ENCODE results near the gene CYP2A7.
"Not testable (repeated sequence)": the region's sequence is repeated elsewhere in the genome, so short reads cannot be mapped to it uniquely, and the experiment has no call there.

CYP2A7 gene

DNA sequence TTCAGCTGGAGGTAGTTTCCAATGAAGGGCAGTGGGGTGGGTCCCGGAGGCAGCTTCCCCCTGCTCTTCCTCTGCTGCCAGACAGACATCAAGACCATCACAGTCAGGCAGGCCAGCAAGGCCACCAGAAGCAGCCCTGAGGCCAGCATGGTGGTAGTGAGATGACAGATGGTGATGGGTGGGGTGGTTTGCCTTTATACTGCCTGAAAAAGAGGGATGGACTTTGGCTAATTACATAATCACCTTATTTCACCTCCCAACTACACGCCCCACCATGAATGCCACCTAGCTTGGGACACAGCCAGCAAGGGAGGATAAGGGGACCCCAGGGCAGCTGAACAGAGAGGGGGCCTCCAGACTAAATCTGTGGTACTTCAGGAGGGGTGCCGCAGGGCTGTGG lies at the start of gene CYP2A7:
Gene CYP2A7 (minus strand): TSS at position 170 of the 400 bp plus-strand sequence. CDS start 21 bp downstream, at position 149.
- DNase-seq (ENCODE audit: low read depth in 2 of 2), result not testable (repeated sequence)

- DNase-seq (ENCODE audit: low read depth in 2 of 2), result not testable (repeated sequence)
Observed at GRCh38 chr19:40930799-40931198, 48.8 kb upstream of the CYP2A7 start.

DNA sequence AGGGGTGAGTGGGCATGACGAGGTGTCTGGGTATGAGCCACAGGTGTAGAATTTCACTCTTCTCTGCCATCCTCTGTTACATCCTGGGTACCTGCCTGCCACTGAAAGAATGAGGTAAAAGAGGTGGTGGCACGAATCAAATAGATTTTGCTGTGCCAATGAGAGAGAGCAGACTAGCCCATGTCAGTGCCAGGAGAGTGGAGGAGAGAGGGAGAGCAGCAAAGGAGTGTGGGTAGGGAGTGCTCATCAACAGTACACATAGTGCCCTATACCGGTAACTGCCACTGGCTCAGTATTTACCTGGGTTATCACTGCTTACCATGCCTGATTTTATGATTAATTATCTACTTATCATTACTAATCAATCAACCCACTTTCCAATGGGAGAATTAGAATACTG lies 47.9 kb upstream of the CYP2A7 start:
- not testable (repeated sequence) for DNase-seq (ENCODE audit: low read depth in 2 of 2)

GRCh38 chr19:40928850-40929249 lies 46.8 kb upstream of the CYP2A7 start:
- no peak for DNase-seq (ENCODE audit: low read depth in 2 of 2)

GRCh38 chr19:40927567-40927966 lies 45.5 kb upstream of the CYP2A7 start:
- no peak for DNase-seq (ENCODE audit: low read depth in 2 of 2)

DNA sequence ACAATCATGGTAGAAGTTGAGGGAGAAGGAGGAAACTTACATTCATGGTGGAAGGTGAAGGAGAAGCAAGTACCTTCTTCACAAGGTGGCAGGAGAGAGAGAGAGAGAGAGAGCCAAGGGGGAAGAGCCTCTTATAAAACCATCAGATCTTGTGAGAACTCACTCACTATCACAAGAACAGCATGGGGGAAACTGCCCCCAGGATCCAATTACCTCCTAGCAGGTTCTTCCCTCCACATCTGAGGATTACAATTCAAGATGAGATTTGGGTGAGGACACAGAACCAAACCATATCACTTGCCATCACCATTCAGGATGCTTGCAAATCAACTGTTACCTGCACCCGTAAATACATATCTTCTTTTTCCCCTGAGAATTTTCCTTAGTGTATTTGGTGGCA lies 44.2 kb upstream of the CYP2A7 start:
- DNase-seq (ENCODE audit: low read depth in 2 of 2), result not testable (repeated sequence)

GRCh38 chr19:40923934-40924391 lies 41.9 kb upstream of the CYP2A7 start:
- DNase-seq (ENCODE audit: low read depth in 2 of 2), result no peak

GRCh38 chr19:40922237-40923160 lies 40.5 kb upstream of the CYP2A7 start:
- DNase-seq (ENCODE audit: low read depth in 2 of 2), result not testable (repeated sequence)

DNA sequence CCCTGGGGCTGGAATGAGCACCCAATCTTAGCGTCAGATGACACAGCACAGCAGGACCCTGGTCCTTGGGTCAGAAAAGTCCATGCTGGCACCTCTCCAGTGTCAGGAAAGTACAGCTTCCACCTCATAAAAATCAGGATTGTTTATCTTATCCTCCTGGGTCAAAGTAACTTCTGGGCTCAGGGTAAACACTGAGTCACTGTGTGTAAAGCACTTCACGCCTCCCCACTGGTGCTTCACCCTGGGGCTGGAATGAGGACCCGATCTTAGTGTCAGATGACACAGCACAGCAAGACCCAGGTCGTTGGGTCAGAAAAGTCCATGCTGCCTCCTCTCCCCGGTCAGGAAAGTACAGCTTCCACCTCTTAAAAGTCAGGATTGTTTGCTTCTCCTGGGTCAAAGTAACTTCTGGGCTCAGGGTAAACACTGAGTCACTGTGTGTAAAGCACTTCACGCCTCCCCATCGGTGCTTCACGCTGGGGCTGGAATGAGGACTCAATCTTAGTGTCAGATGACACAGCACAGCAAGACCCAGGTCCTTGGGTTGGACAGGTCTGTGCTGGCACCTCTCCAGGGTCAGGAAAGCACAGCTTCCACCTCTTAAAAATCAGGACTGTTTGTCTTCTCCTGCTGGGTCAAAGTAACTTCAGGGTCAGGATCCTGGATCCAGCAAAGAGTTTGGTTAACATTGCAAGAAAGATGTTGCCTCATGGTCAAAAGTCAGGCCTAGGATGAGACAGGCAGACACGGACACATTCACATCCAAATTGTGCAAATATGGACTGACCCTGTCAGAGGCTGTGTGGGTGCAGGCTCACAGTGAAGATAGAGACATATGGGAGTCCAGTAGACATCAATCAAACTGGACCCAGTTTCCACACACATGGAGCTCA lies 39.2 kb upstream of the CYP2A7 start:
- no peak for DNase-seq (ENCODE audit: low read depth in 2 of 2)

- no peak for DNase-seq (ENCODE audit: low read depth in 2 of 2)
Observed at GRCh38 chr19:40920300-40921004, 38.4 kb upstream of the CYP2A7 start.

- DNase-seq (ENCODE audit: low read depth in 2 of 2), result not testable (repeated sequence)
Observed at GRCh38 chr19:40919530-40920299, 37.7 kb upstream of the CYP2A7 start.

- DNase-seq (ENCODE audit: low read depth in 2 of 2), result not testable (repeated sequence)
Observed at GRCh38 chr19:40918303-40918702, 36.3 kb upstream of the CYP2A7 start.

GRCh38 chr19:40908976-40909375 lies 26.9 kb upstream of the CYP2A7 start:
- DNase-seq (ENCODE audit: low read depth in 2 of 2), result peak in 1 of 2 donors; percentile 8

DNA sequence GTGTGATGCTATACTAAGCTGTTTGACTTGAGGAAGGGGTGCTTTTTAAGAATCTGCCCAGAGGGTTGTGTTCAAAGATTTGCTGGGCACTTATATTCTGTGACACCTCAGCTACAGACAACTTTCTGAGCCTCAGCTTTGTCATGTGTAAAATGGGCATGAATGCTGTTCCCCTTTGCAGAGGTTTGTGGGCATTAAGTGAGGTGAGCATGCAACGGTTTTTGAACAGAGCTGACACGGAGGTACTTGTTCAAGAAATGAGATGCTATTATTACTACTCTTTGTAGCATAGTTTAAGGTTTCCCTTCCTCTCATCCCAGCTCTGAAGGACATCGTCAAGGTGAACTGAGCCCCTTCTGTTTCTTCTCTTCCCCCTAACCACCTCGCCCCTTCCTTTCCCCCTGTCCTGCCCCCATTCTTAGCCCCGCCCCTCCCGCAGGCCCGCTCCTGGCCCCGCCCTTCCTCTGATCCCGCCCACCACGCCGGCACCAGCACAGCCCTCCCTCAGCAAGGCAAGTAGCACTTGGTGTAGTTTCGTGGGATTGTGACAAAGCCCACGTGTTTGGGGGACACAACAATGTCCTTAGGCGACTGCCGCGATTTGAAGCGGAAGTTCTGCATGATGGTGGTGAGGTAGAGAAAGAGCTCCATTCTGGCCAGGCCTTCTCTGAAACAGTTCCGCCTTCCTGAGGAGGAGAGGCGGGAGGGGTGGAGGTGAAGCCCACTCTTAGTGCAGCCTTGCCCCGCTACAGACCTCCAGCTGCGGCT lies 26.1 kb upstream of the CYP2A7 start:
- DNase-seq (ENCODE audit: low read depth in 2 of 2), result peak; percentile 30 to 68

DNA sequence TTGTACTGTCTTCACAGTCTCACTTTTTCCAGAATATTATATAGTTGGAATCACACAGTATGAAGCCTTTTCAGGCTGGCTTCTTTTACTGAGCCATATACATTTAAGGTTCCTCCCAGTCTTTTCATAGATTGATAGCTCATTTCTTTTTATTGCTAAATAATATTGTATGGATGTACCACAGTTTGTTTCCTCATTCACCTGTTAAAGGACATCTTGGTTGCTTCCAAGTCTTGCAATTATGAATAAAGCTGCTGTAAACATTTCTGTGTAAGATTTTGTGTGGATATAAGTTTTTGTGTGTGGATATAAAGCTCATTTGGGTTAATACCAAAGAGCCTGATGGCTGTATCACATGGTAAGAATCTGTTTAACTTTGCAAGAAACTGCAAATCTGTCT lies 24.5 kb upstream of the CYP2A7 start:
- DNase-seq (ENCODE audit: low read depth in 2 of 2), result no peak

GRCh38 chr19:40904673-40905156 lies 22.7 kb upstream of the CYP2A7 start:
- not testable (repeated sequence) for DNase-seq (ENCODE audit: low read depth in 2 of 2)

DNA sequence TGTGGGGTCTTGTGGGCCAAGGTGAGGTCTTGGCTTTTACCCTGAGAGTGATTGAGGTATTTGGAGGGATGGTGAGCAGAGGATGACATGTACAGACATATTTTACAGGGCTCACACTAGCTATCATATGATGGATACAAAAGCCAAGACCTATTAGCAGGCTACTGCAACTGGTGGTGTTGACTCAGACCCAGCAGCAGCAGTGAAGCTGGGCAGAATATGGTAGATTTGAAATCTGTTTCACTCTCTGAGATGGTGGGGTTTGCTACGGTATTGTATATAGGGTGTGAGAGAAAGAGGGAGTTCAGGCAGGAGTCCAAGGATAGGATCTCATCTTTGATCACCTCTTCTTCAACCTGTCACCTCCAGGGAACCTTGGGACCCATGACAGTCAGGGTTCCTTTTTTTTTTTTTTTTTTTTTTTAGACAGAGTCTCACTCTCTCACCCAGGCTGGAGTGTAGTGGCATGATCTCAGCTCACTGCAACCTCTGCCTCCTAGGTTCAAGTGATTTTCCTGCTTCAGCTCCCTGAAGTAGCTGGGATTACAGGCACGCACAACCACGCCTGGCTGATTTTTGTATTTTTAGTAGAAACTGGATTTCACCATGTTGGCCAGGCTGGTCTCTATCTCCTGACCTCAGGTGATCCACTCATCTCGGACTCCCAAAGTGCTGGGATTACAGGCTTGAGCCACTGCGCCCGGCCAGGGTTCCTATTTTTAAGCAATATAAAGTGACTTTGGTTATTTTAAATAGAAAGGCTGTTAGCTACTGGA lies 20.1 kb upstream of the CYP2A7 start:
- DNase-seq (ENCODE audit: low read depth in 2 of 2), result not testable (repeated sequence)

GRCh38 chr19:40900521-40900920 lies 18.5 kb upstream of the CYP2A7 start:
- not testable (repeated sequence) for DNase-seq (ENCODE audit: low read depth in 2 of 2)

- DNase-seq (ENCODE audit: low read depth in 2 of 2), result not testable (repeated sequence)
Observed at GRCh38 chr19:40899964-40900363, 17.9 kb upstream of the CYP2A7 start.

All from stimulated activated CD4-positive, alpha-beta T cell treated with anti-CD3 and anti-CD28 coated beads, Interleukin-1b, Interleukin-23, amount 100 ng/mL, for 4 hours (primary cell).